HEK293T (cell line): Measurements from ENCODE around the gene ASB5.

Source experiments
- ARNT ChIP-seq: fragments of 450-650 bp; IDR thresholded peaks from 2 replicates; pipeline ENCODE4 v1.6.1; 2017; ENCODE audit warnings: mild to moderate bottlenecking
- LEF1 ChIP-seq: fragments of 450-650 bp; IDR thresholded peaks from 2 replicates; pipeline ENCODE4 v1.6.1; 2017; ENCODE audit warnings: mild to moderate bottlenecking, borderline replicate concordance
- PKNOX1 ChIP-seq: fragments of 450-650 bp; IDR thresholded peaks from 2 replicates; pipeline ENCODE4 v1.6.1; 2016
- SUZ12 ChIP-seq: fragments of 450-650 bp; IDR thresholded peaks from 2 replicates; pipeline ENCODE4 v1.6.1; 2016; ENCODE audit warnings: mild to moderate bottlenecking

GRCh38 chr4:176313596-176314336 is 44.7 kb upstream of the ASB5 start:
- TF ChIP-seq LEF1 (no peak), PKNOX1 (no peak), SUZ12 (no peak), ARNT (no peak)
